B cell (primary cell): ENCODE measurements around the gene CTPS2. TPM values are rescaled to one million over a fixed set of nuclear protein-coding genes. Genes with fewer than 3 reads are reported as not detected.

ENCODE experiments used
- ATAC-seq: fragments of 200-7000 bp; cut with Tn5 transposase; one replicate; pipeline ENCODE4 v1.10.0; 2021; ENCODE audit warnings: low read depth, mild to moderate bottlenecking, moderate number of reproducible peaks, moderate library complexity
- CTCF ChIA-PET: fragments of 350-600 bp; sonication (Branson Sonifier 250); formaldehyde crosslinking; loops from one replicate; lab custom pipeline; 2021; ENCODE audit warnings: antibody characterized with exemption, inconsistent platforms; lab: Charles Lee
- POLR2A ChIA-PET: fragments of 350-600 bp; sonication (Branson Sonifier 250); formaldehyde crosslinking; loops from one replicate; lab custom pipeline; 2021; ENCODE audit warnings: antibody characterized with exemption; lab: Charles Lee
- DNase-seq: peaks from one replicate; pipeline ENCODE4 v3.0.0; 2013
- H2AFZ ChIP-seq: 2 replicates; pipeline ENCODE4 v1.6.1; 2012; ENCODE audit warnings: mild to moderate bottlenecking, low read depth, low read length; ENCODE audit not compliant: insufficient read depth, poor library complexity, severe bottlenecking
- H3K27ac ChIP-seq, 2 donors: 1 replicate in 1 of 2; 2 replicates in 1 of 2; pipeline ENCODE4 v1.5.1; 2012 to 2013; ENCODE audit warnings: low read length in 2 of 2, mild to moderate bottlenecking in 2 of 2, moderate library complexity in 1 of 2
- H3K27me3 ChIP-seq, 4 experiments: fragments of 200-600 bp in 1 of 4; sonication (generic) in 1 of 4; replicated peaks in 1 of 4; 1 replicate in 2 of 4; 2 replicates in 2 of 4; pipeline versions ENCODE4 v1.6.1 to v1.7.0; 2013 to 2016; ENCODE audit warnings: low read length in 3 of 4, mild to moderate bottlenecking in 2 of 4, mixed read lengths in 1 of 4, moderate library complexity in 1 of 4; ENCODE audit not compliant: insufficient read depth in 4 of 4, control insufficient read depth in 3 of 4; ENCODE audit errors: control extremely low read depth in 1 of 4
- H3K36me3 ChIP-seq, 2 experiments: replicated peaks in 1 of 2; 1 replicate in 1 of 2; 2 replicates in 1 of 2; pipeline versions ENCODE4 v1.6.1 to v1.7.1; 2013; ENCODE audit warnings: low read length in 1 of 2; ENCODE audit not compliant: insufficient read depth in 2 of 2, control insufficient read depth in 1 of 2; ENCODE audit errors: control extremely low read depth in 1 of 2, extremely low read depth in 1 of 2
- H3K4me1 ChIP-seq, 2 donors: fragments of 200-600 bp in 1 of 2; sonication (generic) in 1 of 2; 1 replicate in 1 of 2; 2 replicates in 1 of 2; pipeline versions ENCODE4 v1.5.1 to v1.6.1; 2013 to 2017; ENCODE audit warnings: low read length in 2 of 2; ENCODE audit not compliant: control insufficient read depth in 2 of 2, insufficient read depth in 2 of 2
- H3K4me2 ChIP-seq: replicated peaks from 2 replicates; pipeline ENCODE3; 2012; ENCODE audit warnings: mild to moderate bottlenecking, low read depth, low read length; ENCODE audit not compliant: poor library complexity, severe bottlenecking
- H3K4me3 ChIP-seq, 5 experiments: fragments of 200-600 bp in 1 of 5; sonication (generic) in 1 of 5; 1 replicate in 3 of 5; 2 replicates in 2 of 5; pipeline versions ENCODE4 v1.5.1 to v1.7.0; 2011 to 2016; ENCODE audit warnings: low read length in 4 of 5, mild to moderate bottlenecking in 4 of 5, low read depth in 2 of 5, control low read depth in 1 of 5, moderate library complexity in 1 of 5; ENCODE audit not compliant: insufficient read depth in 1 of 5; ENCODE audit errors: control extremely low read depth in 1 of 5, extremely low read depth in 1 of 5
- H3K79me2 ChIP-seq: fragments of 200-600 bp; sonication (generic); one replicate; pipeline ENCODE4 v1.6.0; 2016; ENCODE audit warnings: low read length; ENCODE audit not compliant: control insufficient read depth, insufficient read depth
- H3K9ac ChIP-seq: fragments of 200-600 bp; sonication (generic); 2 replicates; pipeline ENCODE4 v1.6.1; 2017; ENCODE audit warnings: mild to moderate bottlenecking, low read length, moderate library complexity
- H3K9me3 ChIP-seq, 3 donors: one replicate each; pipeline versions ENCODE4 v1.6.1 to v1.7.1; 2013; ENCODE audit warnings: low read length in 2 of 3; ENCODE audit not compliant: control insufficient read depth in 2 of 3, insufficient read depth in 1 of 3; ENCODE audit errors: control extremely low read depth in 1 of 3
- H4K20me1 ChIP-seq: 2 replicates; pipeline ENCODE4 v1.6.0; 2012; ENCODE audit warnings: mild to moderate bottlenecking, low read length; ENCODE audit not compliant: insufficient read depth, control insufficient read depth, poor library complexity, severe bottlenecking
- H3K27ac Mint-ChIP-seq: one replicate; pipeline ENCODE4 v1.8.0; 2021; ENCODE audit warnings: mixed read lengths
- H3K27me3 Mint-ChIP-seq: one replicate; pipeline ENCODE4 v1.8.0; 2021; ENCODE audit warnings: mixed read lengths
- H3K4me1 Mint-ChIP-seq: one replicate; pipeline ENCODE4 v1.8.0; 2021; ENCODE audit warnings: mixed read lengths
- H3K4me3 Mint-ChIP-seq: one replicate; pipeline ENCODE4 v1.8.0; 2021; ENCODE audit warnings: mixed read lengths
- H3K9me3 Mint-ChIP-seq: one replicate; pipeline ENCODE4 v1.8.0; 2022; ENCODE audit warnings: mixed read lengths; ENCODE audit not compliant: insufficient read depth
- EZH2 ChIP-seq: IDR thresholded peaks from 2 replicates; pipeline ENCODE4 v1.6.1; 2012; ENCODE audit warnings: borderline replicate concordance, low read depth, mild to moderate bottlenecking, moderate library complexity, low read length; ENCODE audit not compliant: insufficient read depth, poor library complexity, severe bottlenecking
- WGBS: methylation state at CpG from one replicate; pipeline ENCODE4 v1.1.5; 2013; ENCODE audit warnings: missing lambda C conversion rate; ENCODE audit not compliant: insufficient coverage; 5-methylcytosine and 5-hydroxymethylcytosine counted together
- intact Hi-C: fragments of 100-400 bp; cut with micrococcal nuclease; formaldehyde crosslinking; loops from one replicate; pipeline ENCODE4 v1.10.0; 2022
- polyA plus RNA-seq: library from polyadenylated mRNA; depleted of rRNA; stranded (reverse); fragments of >200 nt; gene quantifications from 2 replicates; pipeline ENCODE4 v1.2.3, GENCODE V29; 2012
- total RNA-seq, 2 donors: library from RNA; stranded (reverse); fragments of 120-200 nt in 1 of 2; gene quantifications; 1 replicate in 1 of 2; 2 replicates in 1 of 2; pipeline versions ENCODE4 v1.2.3 to v1.2.4, GENCODE V29; 2013 to 2022
- TF ChIP-seq, protein P1 (sequence below): fragments of 200-600 bp; IDR thresholded peaks from one replicate; pipeline ENCODE4 v1.8.0; 2022; ENCODE audit warnings: antibody characterized with exemption, mild to moderate bottlenecking

The CTPS2 gene
- total and polyA plus RNA-seq, 2 donors (not counting 1 experiment from before 2014, with no cell fraction given): 2.5 to 11.7 TPM

DNA sequence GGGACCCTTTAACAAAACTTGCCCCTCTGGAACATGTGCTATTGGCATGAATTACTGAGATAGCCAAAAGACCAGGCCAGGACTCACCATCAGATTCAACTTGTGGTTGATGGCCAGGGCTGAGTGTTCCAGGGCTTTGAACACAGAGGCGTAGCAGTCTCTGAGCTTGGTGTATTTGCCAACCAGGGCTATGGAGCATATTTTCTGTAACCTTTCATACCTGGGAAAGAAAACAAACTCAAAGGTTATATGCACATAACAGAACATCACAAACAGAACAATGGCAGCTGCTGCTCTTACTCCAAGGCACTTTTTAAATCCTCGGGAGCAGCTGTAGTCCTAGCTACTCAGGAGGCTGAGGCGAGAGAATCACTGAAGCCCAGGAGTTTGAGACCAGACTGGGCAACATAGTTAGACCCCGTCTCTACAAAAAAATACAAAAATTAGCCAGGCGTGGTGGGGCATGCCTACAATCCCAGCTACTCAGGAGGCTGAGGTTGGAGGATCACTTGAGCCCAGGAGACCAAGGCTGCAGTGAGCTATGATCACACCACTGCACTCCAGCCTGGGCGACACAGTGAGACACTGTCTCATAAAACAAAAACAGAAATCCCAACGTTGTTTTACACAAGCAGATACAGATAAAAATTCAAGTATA, 29.3 kb downstream of the CTPS2 start:
- Histone ChIP-seq H3K9me3 (no peaks in the 10 kb centered on the region), H3K27me3 (no peaks in the 10 kb centered on the region), H4K20me1 (no peaks in the 10 kb centered on the region), H3K79me2 (no peaks in the 10 kb centered on the region), H3K9ac (no peak overlapping the region), H3K4me3 (no peak overlapping the region), H2AFZ (no peak overlapping the region), H3K36me3 (peaks cover 0 to 9% of the 10 kb centered on the region in 2 experiments), H3K27ac (no peak overlapping the region), H3K4me1 (no peaks in the 10 kb centered on the region), H3K4me2 (no peak overlapping the region)
- H3K27me3 Mint-ChIP-seq: no peaks in the 10 kb centered on the region
- no peak for DNase-seq
- TF ChIP-seq, protein P1, sequence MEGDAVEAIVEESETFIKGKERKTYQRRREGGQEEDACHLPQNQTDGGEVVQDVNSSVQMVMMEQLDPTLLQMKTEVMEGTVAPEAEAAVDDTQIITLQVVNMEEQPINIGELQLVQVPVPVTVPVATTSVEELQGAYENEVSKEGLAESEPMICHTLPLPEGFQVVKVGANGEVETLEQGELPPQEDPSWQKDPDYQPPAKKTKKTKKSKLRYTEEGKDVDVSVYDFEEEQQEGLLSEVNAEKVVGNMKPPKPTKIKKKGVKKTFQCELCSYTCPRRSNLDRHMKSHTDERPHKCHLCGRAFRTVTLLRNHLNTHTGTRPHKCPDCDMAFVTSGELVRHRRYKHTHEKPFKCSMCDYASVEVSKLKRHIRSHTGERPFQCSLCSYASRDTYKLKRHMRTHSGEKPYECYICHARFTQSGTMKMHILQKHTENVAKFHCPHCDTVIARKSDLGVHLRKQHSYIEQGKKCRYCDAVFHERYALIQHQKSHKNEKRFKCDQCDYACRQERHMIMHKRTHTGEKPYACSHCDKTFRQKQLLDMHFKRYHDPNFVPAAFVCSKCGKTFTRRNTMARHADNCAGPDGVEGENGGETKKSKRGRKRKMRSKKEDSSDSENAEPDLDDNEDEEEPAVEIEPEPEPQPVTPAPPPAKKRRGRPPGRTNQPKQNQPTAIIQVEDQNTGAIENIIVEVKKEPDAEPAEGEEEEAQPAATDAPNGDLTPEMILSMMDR: no peak
- no peak for TF ChIP-seq EZH2
- CTCF ChIA-PET: interaction anchor here (0.6 to 2.6 kb wide), 2 partner anchors 13 to 22 kb away, joined by 3 to 10 read pairs; no protein-coding TSS in a partner anchor
- intact Hi-C loops: no loop called here
- H3K9me3 Mint-ChIP-seq: no peaks in the 10 kb centered on the region
- ATAC-seq: no peak
- H3K27ac Mint-ChIP-seq: no peak overlapping the region
- 90% methylated on average over 2 of the region's 7 CpGs for WGBS
- POLR2A ChIA-PET: no interaction called here
- no peaks in the 10 kb centered on the region for H3K4me1 Mint-ChIP-seq
- H3K4me3 Mint-ChIP-seq: no peak overlapping the region

DNA sequence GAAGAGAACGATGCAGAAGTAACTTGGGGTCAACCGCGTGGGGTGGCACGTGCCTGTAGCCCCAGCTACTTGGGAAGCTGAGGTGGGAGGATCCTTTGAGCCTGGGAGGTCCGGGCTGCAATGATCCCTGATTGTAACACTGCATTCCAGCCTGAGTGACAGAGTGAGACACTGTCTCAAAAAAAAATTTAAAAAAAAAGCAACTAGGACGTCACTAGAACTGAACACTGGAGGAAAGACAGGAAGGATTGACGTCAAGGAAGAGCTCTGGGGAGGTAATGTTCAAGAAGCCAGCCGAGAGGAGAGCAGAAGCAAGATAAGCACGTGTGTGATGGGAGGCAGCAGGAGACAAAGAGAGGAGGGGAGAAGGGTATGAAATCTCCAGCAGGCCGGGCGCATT, 33.8 kb downstream of the CTPS2 start:
- ChIA-PET CTCF (no interaction called here), POLR2A (no interaction called here)
- Histone ChIP-seq H3K9ac (no peak overlapping the region), H3K9me3 (no peaks in the 10 kb centered on the region), H3K27ac (no peak overlapping the region), H3K4me2 (no peak overlapping the region), H3K27me3 (no peaks in the 10 kb centered on the region), H4K20me1 (no peaks in the 10 kb centered on the region), H3K36me3 (peaks cover 0 to 9% of the 10 kb centered on the region in 2 experiments), H2AFZ (no peak overlapping the region), H3K4me3 (no peak overlapping the region), H3K79me2 (no peaks in the 10 kb centered on the region), H3K4me1 (no peaks in the 10 kb centered on the region)
- 100% methylated on average over 3 of the region's 11 CpGs for WGBS
- H3K4me3 Mint-ChIP-seq: no peak overlapping the region
- no peaks in the 10 kb centered on the region for H3K27me3 Mint-ChIP-seq
- TF ChIP-seq, protein P1: no peak
- no peak for TF ChIP-seq EZH2
- intact Hi-C loops: no loop called here
- no peak overlapping the region for H3K27ac Mint-ChIP-seq
- ATAC-seq (no peak), DNase-seq (no peak)
- H3K9me3 Mint-ChIP-seq: no peaks in the 10 kb centered on the region
- H3K4me1 Mint-ChIP-seq: no peaks in the 10 kb centered on the region
